Pancreas (tissue), 10 donors: Measurements from ENCODE around the gene SYN1. TPM values are rescaled to one million over a fixed set of nuclear protein-coding genes. Genes with fewer than 3 reads are reported as not detected.

ENCODE experiments used
- ATAC-seq, 4 donors: fragments of 200-7000 bp; cut with Tn5 transposase; one replicate each; pipeline versions ENCODE4 v1.8.0 to v1.9.1; 2020; ENCODE audit warnings: mild to moderate bottlenecking in 4 of 4, moderate library complexity in 4 of 4
- DNase-seq, 6 donors: peaks; one replicate each; pipeline ENCODE4 v3.0.0-alpha.2; 2020
- FAIRE-seq: peaks from 2 replicates; lab custom pipeline; 2012; peaks lifted over from hg19 to GRCh38; lab: Jason Lieb, UNC
- H3K27ac ChIP-seq, 4 donors: fragments of 200-600 bp; sonication (generic); 1 replicate in 3 of 4; 2 replicates in 1 of 4; pipeline versions ENCODE4 v1.5.0 to v1.8.0; 2020
- H3K27me3 ChIP-seq, 4 donors: fragments of 200-600 bp; one replicate each; pipeline ENCODE4 v1.8.0; 2021
- H3K36me3 ChIP-seq, 3 donors: fragments of 200-600 bp; sonication (generic) in 1 of 3; one replicate each; pipeline versions ENCODE4 v1.5.0 to v1.8.0; 2020 to 2021
- H3K4me1 ChIP-seq, 3 donors: fragments of 200-600 bp; one replicate each; pipeline ENCODE4 v1.8.0; 2021
- H3K4me3 ChIP-seq, 4 donors: fragments of 200-600 bp; sonication (generic) in 2 of 4; one replicate each; pipeline versions ENCODE4 v1.5.0 to v1.8.0; 2020 to 2021
- H3K9me3 ChIP-seq, 4 donors: fragments of 200-600 bp; one replicate each; pipeline ENCODE4 v1.8.0; 2021
- WGBS, 2 donors: extraction: QIAGEN DNeasy Blood & Tissue Kit; methylation state at CpG; one replicate each; pipeline ENCODE4 v1.1.7; 2013; 5-methylcytosine and 5-hydroxymethylcytosine counted together
- intact Hi-C, 3 donors: fragments of 100-400 bp; cut with DNase I; formaldehyde crosslinking; loops; one replicate each; pipeline versions ENCODE4 v1.11.1 to v1.14.2; 2022
- polyA plus RNA-seq, 2 donors: library from polyadenylated mRNA; stranded (reverse); fragments of 200-250 nt; gene quantifications; one replicate each; pipeline ENCODE4 v1.2.3, GENCODE V29; 2013
- total RNA-seq, 6 donors: library from RNA; stranded (reverse); fragmentation: NEBNext Ultra II Directional in 4 of 6; extraction: Animal tissue kit (Norgen Biotek cat#: 25700) in 4 of 6; gene quantifications; one replicate each; pipeline versions ENCODE4 v1.2.1 to v1.2.4, GENCODE V29; 2021 to 2023
- TF ChIP-seq, protein P1 (sequence below), 4 donors: fragments of 200-600 bp; sonication (generic) in 3 of 4; IDR thresholded peaks; one replicate each; pipeline versions ENCODE4 v1.5.0 to v1.8.0; 2021; ENCODE audit warnings: antibody characterized with exemption in 4 of 4
- donor health status: healthy with polysubstance abuse.
- donor health status: DM: no; HTN: no; CAD: no; lungs with moderate emphysema.
- donor health status: DM: no; HTN: no; CAD: no.
- donor health status: control.
- donor health status: control.
- donor health status: Bipolar disorder and iron deficiency.
- donor health status: DM: yes; HTN: yes; CAD: no.
- donor health status: DM: no; HTN: no; CAD: no.
- donor health status: DM: no; HTN: no; CAD: no.
- donor health status: DM: yes; HTN: yes; CAD: no.

The SYN1 gene
- total and polyA plus RNA-seq, 8 donors: 0.47 to 10.3 (median 1.5) TPM

DNA sequence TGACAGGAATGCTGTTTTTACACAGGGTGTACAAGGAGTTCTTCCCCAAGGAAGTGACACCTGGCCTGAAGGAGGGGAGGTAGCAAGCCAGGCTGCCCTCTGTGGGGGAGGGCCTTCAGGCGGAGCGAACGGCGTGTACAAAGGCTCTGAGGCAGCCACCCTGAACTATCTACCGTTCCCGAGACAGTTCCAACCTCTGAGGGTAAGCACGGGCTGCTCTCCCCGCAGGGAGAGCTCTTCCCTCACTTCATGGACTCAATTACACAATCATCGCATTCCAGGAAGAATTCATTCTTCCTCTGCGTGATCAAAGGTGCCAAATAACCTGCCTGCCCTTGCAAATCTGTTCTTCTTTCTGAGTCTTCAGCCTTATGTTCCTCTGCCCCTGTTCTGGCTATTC is 25.9 kb upstream of the SYN1 start:
- intact Hi-C loops: no loop called here
- TF ChIP-seq, protein P1, sequence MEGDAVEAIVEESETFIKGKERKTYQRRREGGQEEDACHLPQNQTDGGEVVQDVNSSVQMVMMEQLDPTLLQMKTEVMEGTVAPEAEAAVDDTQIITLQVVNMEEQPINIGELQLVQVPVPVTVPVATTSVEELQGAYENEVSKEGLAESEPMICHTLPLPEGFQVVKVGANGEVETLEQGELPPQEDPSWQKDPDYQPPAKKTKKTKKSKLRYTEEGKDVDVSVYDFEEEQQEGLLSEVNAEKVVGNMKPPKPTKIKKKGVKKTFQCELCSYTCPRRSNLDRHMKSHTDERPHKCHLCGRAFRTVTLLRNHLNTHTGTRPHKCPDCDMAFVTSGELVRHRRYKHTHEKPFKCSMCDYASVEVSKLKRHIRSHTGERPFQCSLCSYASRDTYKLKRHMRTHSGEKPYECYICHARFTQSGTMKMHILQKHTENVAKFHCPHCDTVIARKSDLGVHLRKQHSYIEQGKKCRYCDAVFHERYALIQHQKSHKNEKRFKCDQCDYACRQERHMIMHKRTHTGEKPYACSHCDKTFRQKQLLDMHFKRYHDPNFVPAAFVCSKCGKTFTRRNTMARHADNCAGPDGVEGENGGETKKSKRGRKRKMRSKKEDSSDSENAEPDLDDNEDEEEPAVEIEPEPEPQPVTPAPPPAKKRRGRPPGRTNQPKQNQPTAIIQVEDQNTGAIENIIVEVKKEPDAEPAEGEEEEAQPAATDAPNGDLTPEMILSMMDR (IDR thresholded peaks at IDR 0.05): no peak
- ATAC-seq (no peak), FAIRE-seq (no peak), DNase-seq (no peak)
- no peak overlapping the region for H3K27ac ChIP-seq
- H3K4me3 ChIP-seq: no peak overlapping the region
- 69 to 79% methylated on average over 10 of the region's 10 CpGs for WGBS, 2 donors
- no peaks in the 10 kb centered on the region for H3K9me3 ChIP-seq
- peaks cover 0 to 6% (median 0%) of the 10 kb centered on the region in 3 donors for H3K36me3 ChIP-seq
- no peaks in the 10 kb centered on the region for H3K4me1 ChIP-seq
- no peaks in the 10 kb centered on the region for H3K27me3 ChIP-seq

GRCh38 chrX:47644557-47645091 is 25.0 kb upstream of the SYN1 start:
- Histone ChIP-seq H3K27ac (no peak overlapping the region), H3K9me3 (no peaks in the 10 kb centered on the region), H3K4me1 (no peaks in the 10 kb centered on the region), H3K4me3 (no peak overlapping the region), H3K27me3 (no peaks in the 10 kb centered on the region), H3K36me3 (peaks cover 0 to 15% (median 0%) of the 10 kb centered on the region in 3 donors)
- WGBS, 2 donors: 47 to 67% methylated on average over 12 of the region's 12 CpGs
- ATAC-seq (peak in 3 of 4 donors; percentile 54 to 63 (median 55)), DNase-seq (no peak), FAIRE-seq (no peak)
- intact Hi-C loops: no loop called here
- TF ChIP-seq, protein P1 (IDR thresholded peaks at IDR 0.05): no peak

- TF ChIP-seq, protein P1 (IDR thresholded peaks at IDR 0.05): peak in 1 of 4 donors; percentile 12
- no peaks in the 10 kb centered on the region for H3K9me3 ChIP-seq
- peak in 3 of 4 donors; percentile 48 to 64 (median 62) for ATAC-seq
- no peak overlapping the region for H3K27ac ChIP-seq
- no peaks in the 10 kb centered on the region for H3K4me1 ChIP-seq
- no peak for FAIRE-seq
- H3K4me3 ChIP-seq: no peak overlapping the region
- intact Hi-C loops: no loop called here
- 33 to 39% methylated on average over 2 of the region's 2 CpGs for WGBS, 2 donors
- DNase-seq: no peak
- no peaks in the 10 kb centered on the region for H3K27me3 ChIP-seq
- peaks cover 0 to 15% (median 0%) of the 10 kb centered on the region in 3 donors for H3K36me3 ChIP-seq
These were observed 24.3 kb upstream of the SYN1 start for GRCh38 chrX:47643926-47644325.

DNA sequence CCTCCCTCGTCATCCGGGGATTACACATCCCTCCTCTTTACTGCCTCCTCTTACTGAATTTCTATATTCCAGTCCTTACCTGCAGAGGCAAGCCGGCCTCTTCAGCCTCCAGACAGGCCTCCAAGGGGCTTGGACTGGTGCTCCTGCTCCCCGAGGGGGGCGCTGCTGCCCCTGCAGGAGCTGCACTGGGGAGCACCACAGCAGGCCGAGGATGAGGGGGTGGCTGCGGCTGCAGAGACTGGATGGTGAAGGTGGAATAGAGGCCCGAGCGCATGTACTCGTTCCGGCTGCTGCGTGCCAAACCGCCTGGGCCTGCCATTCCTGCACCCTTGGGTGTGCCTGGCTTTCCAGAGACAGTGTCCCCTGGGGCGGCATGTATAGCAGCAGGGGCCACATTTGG is 19.2 kb upstream of the SYN1 start:
- intact Hi-C loops: no loop called here
- Histone ChIP-seq H3K27me3 (no peaks in the 10 kb centered on the region), H3K4me1 (no peaks in the 10 kb centered on the region), H3K27ac (no peak overlapping the region), H3K36me3 (peaks cover 0 to 15% (median 0%) of the 10 kb centered on the region in 3 donors), H3K4me3 (no peak overlapping the region), H3K9me3 (no peaks in the 10 kb centered on the region)
- WGBS, 2 donors: 90 to 95% methylated on average over 14 of the region's 14 CpGs
- TF ChIP-seq, protein P1 (IDR thresholded peaks at IDR 0.05): no peak
- ATAC-seq (no peak), DNase-seq (no peak), FAIRE-seq (no peak)

DNA sequence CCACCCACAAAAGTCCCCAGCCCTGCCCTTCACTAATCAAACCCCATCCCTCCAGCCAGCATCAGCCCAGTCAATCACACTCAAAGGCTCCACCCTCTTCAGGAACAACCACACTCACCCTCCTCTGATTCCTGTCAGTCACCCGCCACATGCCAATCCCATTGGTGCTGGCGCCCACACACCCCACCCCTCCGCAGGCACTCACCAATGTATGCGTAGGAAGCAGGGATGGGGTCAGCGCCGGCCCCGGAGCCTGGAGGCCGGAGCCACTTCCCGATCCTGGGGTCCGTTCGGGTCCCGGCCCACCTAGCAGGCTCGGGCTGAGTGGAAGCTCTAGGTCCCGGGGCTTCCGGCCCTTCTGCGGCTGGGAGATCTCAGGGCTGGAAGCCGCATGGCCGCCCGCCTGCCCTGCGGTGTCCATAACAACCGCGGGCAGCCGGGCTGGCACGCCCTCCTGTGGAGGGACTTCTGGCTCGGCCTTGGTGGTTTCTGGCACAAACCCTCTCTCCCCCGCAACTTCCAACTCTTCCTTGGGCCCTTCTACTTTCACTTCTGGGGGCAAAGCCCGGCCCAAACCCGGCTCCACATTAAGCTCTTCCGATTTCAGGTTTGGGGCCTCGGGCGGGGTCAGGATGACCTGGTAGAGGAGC is 18.0 kb upstream of the SYN1 start:
- ATAC-seq (peak in 3 of 4 donors; percentile 32 to 77 (median 66)), DNase-seq (no peak), FAIRE-seq (no peak)
- WGBS, 2 donors: 83% methylated on average over 31 of the region's 31 CpGs
- H3K27me3 ChIP-seq: no peaks in the 10 kb centered on the region
- no peaks in the 10 kb centered on the region for H3K9me3 ChIP-seq
- no peak overlapping the region for H3K27ac ChIP-seq
- H3K4me1 ChIP-seq: no peaks in the 10 kb centered on the region
- no peak overlapping the region for H3K4me3 ChIP-seq
- peaks cover 0 to 15% (median 0%) of the 10 kb centered on the region in 3 donors for H3K36me3 ChIP-seq
- TF ChIP-seq, protein P1 (IDR thresholded peaks at IDR 0.05): no peak
- intact Hi-C loops: no loop called here
